Thoracic aorta (tissue), 2 donors: Measurements from ENCODE around the gene LPCAT3. TPM values are rescaled to one million over a fixed set of nuclear protein-coding genes. Genes with fewer than 3 reads are reported as not detected.
"Not testable (repeated sequence)": the region's sequence is repeated elsewhere in the genome, so short reads cannot be mapped to it uniquely, and the experiment has no call there.

ENCODE experiments used
- ATAC-seq: fragments of 150-250 bp; one replicate; pipeline ENCODE4 v1.8.0; 2017; ENCODE audit warnings: low read depth; ENCODE audit not compliant: insufficient number of reproducible peaks, low FRiP score
- DNase-seq: peaks from one replicate; pipeline ENCODE4 v3.0.0-alpha.2; 2020; ENCODE audit warnings: low spot score
- H3K27ac ChIP-seq, 2 donors: fragments of 200-600 bp; sonication (generic); 1 replicate in 1 of 2; 2 replicates in 1 of 2; pipeline ENCODE4 v1.5.1; 2016; ENCODE audit warnings: mild to moderate bottlenecking in 2 of 2, moderate library complexity in 2 of 2
- H3K27me3 ChIP-seq: fragments of 200-600 bp; sonication (generic); replicated peaks from 2 replicates; pipeline ENCODE4 v1.6.0; 2016; ENCODE audit warnings: mild to moderate bottlenecking; ENCODE audit not compliant: insufficient read depth
- H3K36me3 ChIP-seq: fragments of 200-600 bp; sonication (generic); one replicate; pipeline ENCODE4 v1.5.1; 2016
- H3K4me1 ChIP-seq, 2 donors: fragments of 200-600 bp; sonication (generic); 1 replicate in 1 of 2; 2 replicates in 1 of 2; pipeline versions ENCODE4 v1.5.1 to v1.6.0; 2016; ENCODE audit warnings: low read depth in 2 of 2, mild to moderate bottlenecking in 1 of 2; ENCODE audit not compliant: control insufficient read depth in 1 of 2
- H3K4me3 ChIP-seq: fragments of 200-600 bp; sonication (generic); 2 replicates; pipeline ENCODE4 v1.5.1; 2016; ENCODE audit warnings: mild to moderate bottlenecking
- H3K9me3 ChIP-seq: fragments of 200-600 bp; sonication (generic); 2 replicates; pipeline ENCODE4 v1.5.1; 2016
- CTCF ChIP-seq: fragments of 200-600 bp; sonication (generic); IDR thresholded peaks from one replicate; pipeline ENCODE4 v1.5.1; 2019; ENCODE audit warnings: antibody characterized with exemption
- total RNA-seq, 2 donors: library from RNA; depleted of rRNA; stranded (reverse); fragments of >200 nt; gene quantifications; one replicate each; pipeline versions ENCODE4 v1.1.0 to v1.2.3, GENCODE V29; 2016

Gene LPCAT3
- total RNA-seq, 2 donors from 2014 or later = 40.5 to 51.9 TPM

- no peaks in the 10 kb centered on the region for H3K36me3 ChIP-seq
- TF ChIP-seq CTCF = no peak
- peak overlapping the region in 1 of 2 donors; percentile 87 for H3K27ac ChIP-seq
- no peaks in the 10 kb centered on the region for H3K27me3 ChIP-seq
- ATAC-seq (no peak), DNase-seq (no peak)
- peaks cover 11 to 16% of the 10 kb centered on the region in 2 donors for H3K4me1 ChIP-seq
- no peaks in the 10 kb centered on the region for H3K9me3 ChIP-seq
- H3K4me3 ChIP-seq = peak overlapping the region; percentile 91
Measured at GRCh38 chr12:7016958-7017571, 1.2 kb downstream of the LPCAT3 start.

GRCh38 chr12:7015555-7016370, 2.5 kb downstream of the LPCAT3 start:
- Histone ChIP-seq H3K4me3 (no peak overlapping the region), H3K27ac (no peak overlapping the region), H3K36me3 (no peaks in the 10 kb centered on the region), H3K4me1 (peaks cover 11 to 16% of the 10 kb centered on the region in 2 donors), H3K27me3 (no peaks in the 10 kb centered on the region), H3K9me3 (no peaks in the 10 kb centered on the region)
- DNase-seq = no peak
- ATAC-seq = no peak
- TF ChIP-seq CTCF = no peak

GRCh38 chr12:7013101-7013500, 5.2 kb downstream of the LPCAT3 start:
- no peaks in the 10 kb centered on the region for H3K27me3 ChIP-seq
- no peaks in the 10 kb centered on the region for H3K36me3 ChIP-seq
- DNase-seq (no peak), ATAC-seq (no peak)
- no peak for TF ChIP-seq CTCF
- no peak overlapping the region for H3K27ac ChIP-seq
- H3K9me3 ChIP-seq = no peaks in the 10 kb centered on the region
- no peak overlapping the region for H3K4me3 ChIP-seq
- H3K4me1 ChIP-seq = peaks cover 7 to 9% of the 10 kb centered on the region in 2 donors

GRCh38 chr12:7012024-7012607, 6.2 kb downstream of the LPCAT3 start:
- ATAC-seq = no peak
- no peak for TF ChIP-seq CTCF
- Histone ChIP-seq H3K36me3 (no peaks in the 10 kb centered on the region), H3K4me3 (no peak overlapping the region), H3K9me3 (no peaks in the 10 kb centered on the region), H3K27me3 (no peaks in the 10 kb centered on the region), H3K4me1 (peaks cover 0 to 2% of the 10 kb centered on the region in 2 donors), H3K27ac (no peak overlapping the region)
- DNase-seq = no peak

- not testable (repeated sequence) for H3K27ac ChIP-seq, H3K27me3 ChIP-seq, H3K9me3 ChIP-seq, DNase-seq, H3K36me3 ChIP-seq, H3K4me3 ChIP-seq, H3K4me1 ChIP-seq, ATAC-seq
Measured at GRCh38 chr12:7011398-7011797, 6.9 kb downstream of the LPCAT3 start.
